Measurements from ENCODE around the gene AGPAT4.

- no peak for TF ChIP-seq MXI1 (IDR thresholded peaks at IDR 0.05; ENCODE audit: borderline replicate concordance, low read depth, low read length)
- TF ChIP-seq SMC3 (IDR thresholded peaks at IDR 0.05; ENCODE audit: low read depth, low read length): no peak
Measured at GRCh38 chr6:161164182-161164625, 109.7 kb downstream of the AGPAT4 start.
